Measurements from ENCODE around the gene NR5A1. TPM values are rescaled to one million over a fixed set of nuclear protein-coding genes. Genes with fewer than 3 reads are reported as not detected.

Gene NR5A1
- total RNA-seq, 1 experiment from 2014 or later, result 0.09 TPM

GRCh38 chr9:124531115-124531514 lies 23.9 kb upstream of the NR5A1 start:
- no peaks in the 10 kb centered on the region for H3K27me3 ChIP-seq (replicated peaks; ENCODE audit: control insufficient read depth, insufficient read depth, low read length)
- Mint-ChIP-seq H3K4me1 (ENCODE audit: low read depth, unreplicated experiment) (no peaks in the 10 kb centered on the region), H3K4me3 (ENCODE audit: unreplicated experiment) (no peak overlapping the region), H3K9me3 (ENCODE audit: unreplicated experiment) (no peaks in the 10 kb centered on the region), H3K36me3 (ENCODE audit: insufficient read depth, unreplicated experiment) (peaks cover 16% of the 10 kb centered on the region), H3K27me3 (ENCODE audit: insufficient read depth, unreplicated experiment) (no peaks in the 10 kb centered on the region), H3K27ac (ENCODE audit: unreplicated experiment) (no peak overlapping the region)
- no peaks in the 10 kb centered on the region for H3K4me1 ChIP-seq
- no TSS peak for BruUV-seq (replicated peaks)
- no peaks in the 10 kb centered on the region for H3K9me3 ChIP-seq
- no peak for TF ChIP-seq CTCF (IDR thresholded peaks at IDR 0.05; ENCODE audit: insufficient read depth in 1 of 2, low read depth in 1 of 2, low read length in 1 of 2, severe bottlenecking in 1 of 2, unreplicated experiment in 1 of 2)
- ChIA-PET POLR2A (no interaction called here), CTCF (no interaction called here)
- H3K4me3 ChIP-seq (ENCODE audit: low read depth, low read length), result no peak overlapping the region
- DNase-seq, result no peak
- H3K36me3 ChIP-seq (ENCODE audit: control insufficient read depth, insufficient read depth, low read length), result no peaks in the 10 kb centered on the region
- intact Hi-C loops (cut with micrococcal nuclease; ENCODE audit: unreplicated experiment), result no loop called here

- Histone ChIP-seq H3K36me3 (ENCODE audit: control insufficient read depth, insufficient read depth, low read length) (no peaks in the 10 kb centered on the region), H3K9me3 (no peaks in the 10 kb centered on the region), H3K4me3 (ENCODE audit: low read depth, low read length) (no peak overlapping the region), H3K27me3 (replicated peaks; ENCODE audit: control insufficient read depth, insufficient read depth, low read length) (no peaks in the 10 kb centered on the region), H3K4me1 (no peaks in the 10 kb centered on the region)
- Mint-ChIP-seq H3K36me3 (ENCODE audit: insufficient read depth, unreplicated experiment) (peaks cover 13% of the 10 kb centered on the region), H3K27me3 (ENCODE audit: insufficient read depth, unreplicated experiment) (no peaks in the 10 kb centered on the region), H3K27ac (ENCODE audit: unreplicated experiment) (no peak overlapping the region), H3K9me3 (ENCODE audit: unreplicated experiment) (no peaks in the 10 kb centered on the region), H3K4me1 (ENCODE audit: low read depth, unreplicated experiment) (no peaks in the 10 kb centered on the region), H3K4me3 (ENCODE audit: unreplicated experiment) (no peak overlapping the region)
- no peak for DNase-seq
- no peak for TF ChIP-seq CTCF (IDR thresholded peaks at IDR 0.05; ENCODE audit: insufficient read depth in 1 of 2, low read depth in 1 of 2, low read length in 1 of 2, severe bottlenecking in 1 of 2, unreplicated experiment in 1 of 2)
- CTCF ChIA-PET, result no interaction called here
- intact Hi-C loops (cut with micrococcal nuclease; ENCODE audit: unreplicated experiment), result no loop called here
- BruUV-seq (replicated peaks), result no TSS peak
- POLR2A ChIA-PET, result no interaction called here
Measured at GRCh38 chr9:124530246-124530645, 23.0 kb upstream of the NR5A1 start.

- Histone ChIP-seq H3K27me3 (replicated peaks; ENCODE audit: control insufficient read depth, insufficient read depth, low read length) (no peaks in the 10 kb centered on the region), H3K36me3 (ENCODE audit: control insufficient read depth, insufficient read depth, low read length) (no peaks in the 10 kb centered on the region), H3K4me1 (no peaks in the 10 kb centered on the region), H3K4me3 (ENCODE audit: low read depth, low read length) (no peak overlapping the region), H3K9me3 (no peaks in the 10 kb centered on the region)
- Mint-ChIP-seq H3K27ac (ENCODE audit: unreplicated experiment) (no peak overlapping the region), H3K27me3 (ENCODE audit: insufficient read depth, unreplicated experiment) (no peaks in the 10 kb centered on the region), H3K9me3 (ENCODE audit: unreplicated experiment) (no peaks in the 10 kb centered on the region), H3K4me3 (ENCODE audit: unreplicated experiment) (no peak overlapping the region), H3K4me1 (ENCODE audit: low read depth, unreplicated experiment) (no peaks in the 10 kb centered on the region), H3K36me3 (ENCODE audit: insufficient read depth, unreplicated experiment) (peaks cover 11% of the 10 kb centered on the region)
- no TSS peak for BruUV-seq (replicated peaks)
- POLR2A ChIA-PET, result no interaction called here
- intact Hi-C loops (cut with micrococcal nuclease; ENCODE audit: unreplicated experiment), result no loop called here
- no peak for TF ChIP-seq CTCF (IDR thresholded peaks at IDR 0.05; ENCODE audit: insufficient read depth in 1 of 2, low read depth in 1 of 2, low read length in 1 of 2, severe bottlenecking in 1 of 2, unreplicated experiment in 1 of 2)
- CTCF ChIA-PET, result interaction anchor here (1.2 to 1.5 kb wide), 2 partner anchors 9 to 109 kb away, joined by 5 read pairs; no protein-coding TSS in a partner anchor
- no peak for DNase-seq
Measured at GRCh38 chr9:124527781-124528180, 20.6 kb upstream of the NR5A1 start.

Measured in Caco-2 (cell line).